Nephron progenitor cell (in vitro differentiated cells): ENCODE measurements around the gene OSGEPL1.
"Not testable (repeated sequence)": the region's sequence is repeated elsewhere in the genome, so short reads cannot be mapped to it uniquely, and the experiment has no call there.

Experiments
- DNase-seq: peaks from one replicate; pipeline ENCODE4 v3.0.0; 2021
- H3K27ac Mint-ChIP-seq: 2 replicates; pipeline ENCODE4 v1.8.0; 2021; ENCODE audit warnings: mild to moderate bottlenecking, moderate library complexity, mixed read lengths
- H3K27me3 Mint-ChIP-seq: 2 replicates; pipeline ENCODE4 v1.8.0; 2021; ENCODE audit warnings: mild to moderate bottlenecking, low read depth, mixed read lengths; ENCODE audit not compliant: poor library complexity
- H3K36me3 Mint-ChIP-seq: 2 replicates; pipeline ENCODE4 v1.8.0; 2021; ENCODE audit warnings: low read depth, mixed read lengths
- H3K4me1 Mint-ChIP-seq: 2 replicates; pipeline ENCODE4 v1.8.0; 2021; ENCODE audit warnings: mixed read lengths
- H3K4me3 Mint-ChIP-seq: 2 replicates; pipeline ENCODE4 v1.8.0; 2021; ENCODE audit warnings: mild to moderate bottlenecking, moderate library complexity, mixed read lengths
- H3K9me3 Mint-ChIP-seq: 2 replicates; pipeline ENCODE4 v1.8.0; 2021; ENCODE audit warnings: mild to moderate bottlenecking, moderate library complexity, mixed read lengths
- CTCF ChIP-seq: fragments of 200-600 bp; sonication (generic); IDR thresholded peaks from 2 replicates; pipeline ENCODE4 v1.5.0; 2021; ENCODE audit warnings: antibody characterized with exemption

OSGEPL1 gene

GRCh38 chr2:189762229-189762550 is 402 bp downstream of the OSGEPL1 start:
- DNase-seq: no peak
- Mint-ChIP-seq H3K4me3 (peak overlapping the region; percentile 91), H3K9me3 (no peaks in the 10 kb centered on the region), H3K27me3 (no peaks in the 10 kb centered on the region), H3K4me1 (peaks cover 10% of the 10 kb centered on the region), H3K27ac (peak overlapping the region; percentile 99), H3K36me3 (peaks cover 46% of the 10 kb centered on the region)
- no peak for TF ChIP-seq CTCF

GRCh38 chr2:189760154-189760553 is 2.4 kb downstream of the OSGEPL1 start:
- H3K27me3 Mint-ChIP-seq, H3K4me1 Mint-ChIP-seq, H3K27ac Mint-ChIP-seq, H3K9me3 Mint-ChIP-seq, DNase-seq, H3K4me3 Mint-ChIP-seq: not testable (repeated sequence)
- peaks cover 28% of the 10 kb centered on the region for H3K36me3 Mint-ChIP-seq

GRCh38 chr2:189756311-189756952 is 6.2 kb downstream of the OSGEPL1 start:
- Mint-ChIP-seq H3K27me3 (no peaks in the 10 kb centered on the region), H3K4me1 (peaks cover under 1% of the 10 kb centered on the region), H3K36me3 (peaks cover 46% of the 10 kb centered on the region), H3K4me3 (no peak overlapping the region), H3K9me3 (no peaks in the 10 kb centered on the region), H3K27ac (no peak overlapping the region)
- DNase-seq: no peak
- no peak for TF ChIP-seq CTCF

- Mint-ChIP-seq H3K9me3 (no peaks in the 10 kb centered on the region), H3K27me3 (no peaks in the 10 kb centered on the region), H3K27ac (no peak overlapping the region), H3K4me1 (no peaks in the 10 kb centered on the region), H3K4me3 (no peak overlapping the region), H3K36me3 (peaks cover 29% of the 10 kb centered on the region)
- DNase-seq: peak; percentile 32
- peak; percentile 57 for TF ChIP-seq CTCF
Observed at GRCh38 chr2:189751080-189751658, 11.4 kb downstream of the OSGEPL1 start.

GRCh38 chr2:189729430-189729829 is 33.2 kb downstream of the OSGEPL1 start:
- no peaks in the 10 kb centered on the region for H3K9me3 Mint-ChIP-seq
- TF ChIP-seq CTCF: no peak
- no peaks in the 10 kb centered on the region for H3K36me3 Mint-ChIP-seq
- H3K27me3 Mint-ChIP-seq: no peaks in the 10 kb centered on the region
- no peaks in the 10 kb centered on the region for H3K4me1 Mint-ChIP-seq
- DNase-seq: no peak
- no peak overlapping the region for H3K4me3 Mint-ChIP-seq
- H3K27ac Mint-ChIP-seq: no peak overlapping the region

- Mint-ChIP-seq H3K9me3 (no peaks in the 10 kb centered on the region), H3K27me3 (no peaks in the 10 kb centered on the region), H3K36me3 (peaks cover 1% of the 10 kb centered on the region), H3K4me3 (no peak overlapping the region), H3K27ac (no peak overlapping the region), H3K4me1 (no peaks in the 10 kb centered on the region)
- no peak for TF ChIP-seq CTCF
- no peak for DNase-seq
Observed at GRCh38 chr2:189726849-189727248, 35.7 kb downstream of the OSGEPL1 start.
